ENCODE results near the gene ZBED2.

DNA sequence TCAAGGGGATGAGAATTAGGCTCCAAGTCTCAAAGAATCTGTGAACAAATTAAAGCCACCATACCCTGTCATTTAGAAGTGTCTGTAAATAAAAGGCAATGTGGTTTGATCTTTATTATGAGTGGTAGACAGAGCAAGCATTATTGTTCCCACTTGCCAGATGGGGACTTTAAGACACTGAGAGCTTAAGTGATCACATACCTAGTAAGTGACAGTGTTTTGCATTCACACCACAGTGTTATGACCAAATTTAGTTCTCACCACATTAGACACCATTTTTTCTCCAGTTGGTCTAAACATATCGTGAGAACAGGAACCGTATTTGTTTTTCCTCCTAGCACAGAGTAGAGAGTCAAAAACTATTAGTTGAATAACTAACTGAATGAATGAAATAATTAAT lies 13.2 kb upstream of the ZBED2 start:
- TF ChIP-seq, protein P1, sequence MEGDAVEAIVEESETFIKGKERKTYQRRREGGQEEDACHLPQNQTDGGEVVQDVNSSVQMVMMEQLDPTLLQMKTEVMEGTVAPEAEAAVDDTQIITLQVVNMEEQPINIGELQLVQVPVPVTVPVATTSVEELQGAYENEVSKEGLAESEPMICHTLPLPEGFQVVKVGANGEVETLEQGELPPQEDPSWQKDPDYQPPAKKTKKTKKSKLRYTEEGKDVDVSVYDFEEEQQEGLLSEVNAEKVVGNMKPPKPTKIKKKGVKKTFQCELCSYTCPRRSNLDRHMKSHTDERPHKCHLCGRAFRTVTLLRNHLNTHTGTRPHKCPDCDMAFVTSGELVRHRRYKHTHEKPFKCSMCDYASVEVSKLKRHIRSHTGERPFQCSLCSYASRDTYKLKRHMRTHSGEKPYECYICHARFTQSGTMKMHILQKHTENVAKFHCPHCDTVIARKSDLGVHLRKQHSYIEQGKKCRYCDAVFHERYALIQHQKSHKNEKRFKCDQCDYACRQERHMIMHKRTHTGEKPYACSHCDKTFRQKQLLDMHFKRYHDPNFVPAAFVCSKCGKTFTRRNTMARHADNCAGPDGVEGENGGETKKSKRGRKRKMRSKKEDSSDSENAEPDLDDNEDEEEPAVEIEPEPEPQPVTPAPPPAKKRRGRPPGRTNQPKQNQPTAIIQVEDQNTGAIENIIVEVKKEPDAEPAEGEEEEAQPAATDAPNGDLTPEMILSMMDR (conservative IDR thresholded peaks at IDR 0.05 in 1 of 2, IDR thresholded peaks at IDR 0.05 in 1 of 2; ENCODE audit: low read depth in 1 of 2, low read length in 2 of 2), result no peak
- no peak for TF ChIP-seq EZH2 (IDR thresholded peaks at IDR 0.05; ENCODE audit: low read length, missing control alignments)
